HG03064 (cell line): ENCODE results near the gene IDUA.
"Not testable (repeated sequence)": the region's sequence is repeated elsewhere in the genome, so short reads cannot be mapped to it uniquely, and the experiment has no call there.

Source experiments
- ATAC-seq: cut with Tn5 transposase; IDR thresholded peaks from one replicate; pipeline ENCODE4 v1.9.1; 2021; ENCODE audit warnings: low read depth; ENCODE audit not compliant: unreplicated experiment

IDUA gene

DNA sequence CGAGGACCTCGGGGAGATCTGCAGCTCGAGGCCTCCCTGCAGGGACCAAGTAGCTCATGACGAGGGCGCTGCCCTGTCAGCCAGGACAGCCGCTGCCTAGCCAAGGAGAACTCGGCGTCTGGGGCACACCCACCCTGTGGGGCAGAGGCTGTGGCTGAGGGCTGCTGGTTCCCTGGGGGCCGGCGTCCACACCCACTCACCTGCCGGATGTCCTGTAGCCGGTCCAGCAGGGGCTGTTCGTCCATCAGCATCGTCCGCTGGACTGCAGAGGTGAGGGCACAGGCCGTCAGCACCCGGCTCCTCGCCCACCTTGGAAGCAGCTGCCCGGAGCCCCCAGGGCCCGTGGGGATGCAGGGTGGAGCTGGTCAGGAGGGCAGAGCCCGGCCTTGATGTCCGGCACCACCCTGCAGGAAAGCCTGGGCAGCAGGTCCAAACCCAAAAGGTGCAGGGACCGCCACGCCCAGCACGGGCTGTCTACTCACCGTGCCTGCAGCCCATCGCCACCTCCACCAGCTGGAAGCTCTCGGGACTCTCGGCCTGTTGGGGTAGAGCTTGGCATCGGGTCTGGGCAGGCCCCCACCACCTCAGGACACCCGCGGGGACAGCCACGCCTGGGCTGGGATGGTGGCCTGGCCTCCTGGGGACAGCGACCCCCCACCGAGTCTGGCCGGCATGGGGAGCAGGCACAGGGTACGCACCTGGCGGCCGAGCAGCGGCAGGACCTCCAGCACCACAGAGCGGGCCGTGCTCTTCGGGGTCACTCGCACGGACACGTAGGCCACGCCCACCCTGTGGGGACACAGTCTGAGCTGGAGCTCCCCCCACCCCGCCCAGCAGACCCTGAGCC lies 20.4 kb upstream of the IDUA start:
- ATAC-seq, result no peak

DNA sequence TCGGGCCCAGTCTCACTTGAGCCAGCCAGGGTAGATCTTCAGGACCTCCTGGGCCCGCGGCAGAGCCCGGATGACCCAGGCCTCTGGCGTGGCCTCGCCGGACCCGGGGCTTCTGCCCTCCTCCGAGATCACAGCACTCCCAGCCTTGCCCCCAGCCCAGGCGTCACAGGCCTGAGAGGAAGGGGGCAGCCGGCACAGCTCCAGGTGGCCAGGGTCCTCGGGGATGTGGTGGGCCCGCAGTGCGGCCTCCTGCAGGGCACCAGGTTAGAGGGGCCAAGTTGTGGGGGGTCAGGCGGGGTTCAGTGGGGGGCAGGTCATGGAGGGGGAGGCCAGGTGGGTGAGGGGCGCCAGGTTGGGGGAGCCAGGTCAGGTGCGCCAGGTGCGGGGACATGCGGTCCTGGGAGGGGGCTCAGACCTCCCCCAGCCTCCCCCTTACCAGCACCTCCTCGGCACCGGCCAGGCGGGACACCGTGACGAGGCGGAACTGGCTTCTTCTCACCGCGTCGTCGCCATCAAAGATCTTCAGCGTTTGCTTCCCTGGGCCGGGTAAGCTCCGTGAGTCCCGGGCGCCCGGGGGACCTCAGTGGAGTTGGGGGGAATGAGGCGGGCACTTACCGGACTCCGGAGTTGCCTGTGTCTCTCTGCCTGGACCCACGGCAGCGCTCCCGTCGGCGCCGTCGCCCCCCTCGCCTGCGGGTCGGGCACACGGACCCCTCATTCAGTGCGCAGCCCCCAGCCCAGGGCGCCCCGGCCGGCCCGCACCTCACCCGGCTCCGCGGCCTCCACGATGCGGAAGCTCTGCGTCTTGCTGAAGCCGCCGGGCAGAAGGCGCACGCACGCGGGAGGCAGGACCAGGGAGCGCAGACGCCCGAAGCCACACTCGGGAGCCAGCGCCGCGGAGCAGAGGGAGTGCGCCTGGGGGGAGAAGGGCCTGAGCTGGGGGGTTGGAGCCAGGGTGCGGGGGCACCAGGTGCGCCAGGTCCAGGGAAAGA lies 19.4 kb upstream of the IDUA start:
- no peak for ATAC-seq

DNA sequence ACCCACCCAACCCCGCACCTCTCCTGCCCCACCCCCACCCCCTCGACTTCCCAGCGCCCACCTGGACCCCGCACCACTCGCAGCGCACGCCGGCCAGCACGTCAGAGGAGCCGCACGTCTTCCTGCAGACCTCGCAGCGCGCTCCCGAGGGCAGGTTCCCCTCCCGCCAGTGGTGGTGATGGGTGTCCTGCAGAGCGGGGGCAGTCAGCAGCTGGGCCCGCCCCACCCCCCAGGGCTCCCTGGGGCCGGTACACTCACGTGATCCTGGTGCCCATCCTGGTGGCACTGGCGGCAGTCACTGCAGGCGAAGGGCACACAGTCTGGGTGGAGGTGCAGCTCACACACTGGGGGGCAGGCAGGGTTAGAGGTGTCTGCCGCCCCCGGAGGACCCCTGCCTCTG lies 18.6 kb upstream of the IDUA start:
- ATAC-seq, result no peak

DNA sequence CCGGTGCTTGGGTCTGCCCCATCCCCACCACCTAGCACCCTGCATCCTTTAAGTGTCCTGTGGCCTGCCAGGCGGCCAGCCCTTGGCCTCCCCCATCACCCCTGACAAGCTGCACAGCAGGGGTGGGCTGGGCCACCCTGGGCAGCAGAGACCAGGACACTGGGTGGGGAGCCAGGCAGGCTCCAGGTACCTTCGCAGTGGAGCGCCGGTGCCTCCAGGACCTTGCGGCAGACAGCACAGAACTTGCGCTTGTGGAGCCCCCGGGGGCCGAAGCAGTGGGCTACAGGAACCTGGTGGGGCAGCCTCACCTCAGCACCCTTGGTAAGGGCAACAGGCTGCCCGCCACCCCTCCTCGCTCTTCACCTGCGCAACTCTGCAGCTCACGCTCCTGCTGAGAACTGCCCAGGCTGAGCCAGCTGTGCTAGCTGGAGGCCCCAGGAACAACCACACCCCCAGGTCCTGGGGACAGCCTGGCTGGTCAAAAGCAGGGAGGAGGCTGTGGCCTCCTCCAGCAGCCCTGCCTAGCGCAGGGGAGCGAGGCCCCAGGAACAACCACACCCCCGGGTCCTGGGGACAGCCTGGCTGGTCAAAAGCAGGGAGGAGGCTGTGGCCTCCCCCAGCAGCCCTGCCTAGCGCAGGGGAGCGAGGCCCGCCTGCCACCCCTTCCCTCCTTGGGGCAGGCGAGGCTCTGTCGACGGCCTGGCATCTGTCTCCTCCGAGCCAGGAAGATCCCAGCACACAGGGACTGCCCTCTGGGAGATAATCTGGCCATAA lies 18.0 kb upstream of the IDUA start:
- no peak for ATAC-seq

GRCh38 chr4:970046-970745 lies 16.6 kb upstream of the IDUA start:
- ATAC-seq, result no peak

- ATAC-seq, result no peak
Observed at GRCh38 chr4:970854-971520, 15.9 kb upstream of the IDUA start.

DNA sequence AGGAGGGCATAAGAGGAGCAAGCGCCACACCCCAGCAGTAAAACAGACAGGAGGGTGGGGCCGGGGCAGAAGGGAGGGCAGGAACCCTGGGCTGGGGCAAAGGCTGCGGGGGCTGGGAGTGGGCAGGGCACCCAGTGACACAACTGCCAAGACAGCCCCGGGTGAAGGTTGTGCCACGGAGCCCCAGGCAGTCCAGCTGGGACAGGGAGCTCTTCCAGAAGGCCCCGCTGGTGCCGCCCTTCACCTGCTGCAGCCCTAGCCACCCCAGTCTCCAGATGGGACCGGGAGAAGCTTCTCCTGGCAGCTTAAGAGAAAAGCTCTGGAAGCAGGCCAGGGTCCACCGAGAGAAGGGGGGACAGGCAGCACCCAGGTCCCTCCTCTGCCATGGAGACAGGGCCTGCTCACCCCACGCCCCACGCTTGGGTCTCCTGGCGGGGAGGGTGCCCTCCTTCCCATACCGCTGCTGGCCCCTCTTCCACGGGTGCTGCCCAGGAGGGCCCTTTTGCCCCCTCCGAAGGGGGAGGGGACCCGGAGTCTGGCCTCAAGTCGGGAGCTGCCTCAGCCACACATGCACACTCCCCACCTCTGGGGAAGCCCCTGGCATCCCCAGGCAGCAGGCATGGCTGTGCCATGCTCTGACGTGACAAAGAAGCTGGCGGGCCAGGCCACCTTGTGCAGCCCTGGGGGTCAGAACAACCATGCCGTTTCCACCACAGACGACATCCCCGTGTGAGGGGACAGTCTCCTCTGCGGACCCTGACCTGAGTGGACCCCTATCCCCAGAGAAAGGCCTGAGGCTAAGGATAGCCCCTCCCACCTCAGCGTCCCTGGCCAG lies 15.0 kb upstream of the IDUA start:
- no peak for ATAC-seq

DNA sequence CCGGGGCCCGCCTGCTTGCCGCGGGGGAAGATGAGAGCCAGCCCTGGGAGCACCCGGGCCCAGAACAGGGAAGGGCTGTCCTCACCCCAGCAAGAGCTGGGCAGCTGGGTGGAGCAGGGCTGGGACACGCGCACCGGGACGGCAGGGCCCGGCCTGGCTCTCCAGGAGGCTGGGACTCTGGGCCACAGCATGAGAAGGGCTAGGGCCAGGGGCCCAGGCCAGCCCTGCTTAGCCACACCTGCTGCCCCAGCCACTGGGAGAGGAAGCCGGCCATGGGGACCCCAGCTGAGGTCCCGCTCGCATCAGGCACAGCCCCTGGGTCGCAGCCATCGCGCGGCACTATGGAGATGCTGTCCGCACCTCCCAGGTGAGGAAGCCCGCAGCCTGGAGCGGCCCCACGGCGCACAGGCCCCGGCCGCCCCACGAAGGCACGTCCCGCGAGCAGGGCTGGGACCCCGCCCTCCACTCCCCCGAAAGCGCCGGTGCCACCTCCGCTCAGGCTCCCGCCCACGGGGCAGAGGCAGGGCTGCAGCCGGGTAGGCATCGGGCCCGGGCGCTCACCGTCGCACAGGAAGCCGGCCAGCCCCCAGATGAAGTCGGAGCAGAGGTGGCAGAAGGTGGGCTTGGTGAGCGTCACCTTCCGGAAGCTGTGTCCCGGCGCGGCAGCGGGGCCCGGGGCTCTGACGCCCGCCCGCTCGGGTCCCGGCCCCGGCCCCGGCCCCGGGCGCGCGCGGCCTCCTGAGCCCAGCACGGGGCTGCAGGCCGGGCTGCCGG lies 14.0 kb upstream of the IDUA start:
- peak; percentile 45 for ATAC-seq

GRCh38 chr4:973431-974397 lies 13.1 kb upstream of the IDUA start, which contains the start of gene DGKQ:
Gene DGKQ, minus strand, starts transcription at chr4:973569. Its CDS starts 87 bp downstream, at chr4:973482.
- peak; percentile 67 for ATAC-seq

- no peak for ATAC-seq
Observed at GRCh38 chr4:974668-975067, 12.2 kb upstream of the IDUA start.

- not testable (repeated sequence) for ATAC-seq
Observed at GRCh38 chr4:976016-976415, 10.8 kb upstream of the IDUA start.

GRCh38 chr4:978957-979701 lies 7.7 kb upstream of the IDUA start:
- ATAC-seq, result no peak

- no peak for ATAC-seq
Observed at GRCh38 chr4:982291-982690, 4.6 kb upstream of the IDUA start.

GRCh38 chr4:982814-983213 lies 4.0 kb upstream of the IDUA start:
- ATAC-seq, result no peak

DNA sequence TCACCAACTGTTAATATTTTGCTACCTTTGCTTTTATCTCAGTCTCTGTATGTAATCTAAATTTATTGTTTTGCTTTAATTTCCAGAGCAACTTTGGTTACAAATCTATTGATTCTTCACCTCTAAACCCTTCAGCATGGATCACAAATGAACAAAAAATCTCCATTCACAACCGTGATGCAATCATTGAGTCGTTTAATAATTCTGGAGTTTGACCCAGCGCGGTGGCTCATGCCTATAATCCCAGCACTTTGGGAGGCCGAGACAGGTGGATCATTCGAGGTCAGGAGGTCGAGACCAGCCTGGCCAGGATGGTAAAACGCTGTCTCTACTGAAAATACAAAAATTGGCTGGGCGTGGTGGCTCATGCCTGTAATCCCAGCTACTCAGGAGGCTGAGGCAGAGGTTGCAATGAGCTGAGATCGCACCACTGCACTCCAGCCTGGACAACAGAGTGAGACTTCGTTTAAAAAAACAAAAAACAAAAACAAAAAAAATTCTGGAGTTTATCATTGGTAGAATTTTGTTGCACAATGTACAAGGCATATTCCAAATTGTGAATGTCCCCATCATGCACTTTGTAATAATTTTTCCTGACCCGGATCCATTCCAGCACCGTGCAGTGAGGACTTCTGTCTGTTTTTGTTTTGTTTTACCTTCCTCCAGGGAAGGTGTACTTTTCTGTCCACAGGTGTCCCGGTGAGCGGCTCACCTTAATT lies 2.3 kb upstream of the IDUA start:
- no peak for ATAC-seq
